Stimulated activated CD8-positive, alpha-beta memory T cell treated with anti-CD3 and anti-CD28 coated beads, Interleukin-12 subunit alpha, Interleukin-12 subunit beta, amount 100 ng/mL, for 24 hours (primary cell): ENCODE data around the gene XIST.
"Not testable (repeated sequence)": the region's sequence is repeated elsewhere in the genome, so short reads cannot be mapped to it uniquely, and the experiment has no call there.

Source experiments
- DNase-seq: peaks from one replicate; pipeline ENCODE4 v3.0.0-alpha.2; 2020; ENCODE audit errors: extremely low read depth

Gene XIST

DNA sequence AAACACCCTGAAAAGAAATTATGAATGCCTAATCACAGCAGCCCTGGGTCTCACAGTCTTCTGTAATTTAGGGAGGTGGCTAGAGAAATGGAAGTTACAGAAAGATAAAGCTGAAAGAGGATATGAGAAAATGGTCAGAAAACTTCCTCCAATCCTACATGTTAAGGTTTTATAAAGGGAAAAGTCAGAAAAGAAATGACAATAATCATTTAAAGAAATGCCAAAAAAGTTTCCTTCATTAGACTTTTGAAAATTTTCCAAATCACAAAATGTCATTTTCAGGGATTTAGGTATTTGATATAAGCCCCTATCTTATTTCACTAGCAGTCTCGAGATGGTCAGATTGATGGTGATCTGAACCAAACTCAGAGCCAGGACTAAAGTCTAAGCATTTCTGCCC is 13.4 kb downstream of the XIST start:
- no peak for DNase-seq

DNA sequence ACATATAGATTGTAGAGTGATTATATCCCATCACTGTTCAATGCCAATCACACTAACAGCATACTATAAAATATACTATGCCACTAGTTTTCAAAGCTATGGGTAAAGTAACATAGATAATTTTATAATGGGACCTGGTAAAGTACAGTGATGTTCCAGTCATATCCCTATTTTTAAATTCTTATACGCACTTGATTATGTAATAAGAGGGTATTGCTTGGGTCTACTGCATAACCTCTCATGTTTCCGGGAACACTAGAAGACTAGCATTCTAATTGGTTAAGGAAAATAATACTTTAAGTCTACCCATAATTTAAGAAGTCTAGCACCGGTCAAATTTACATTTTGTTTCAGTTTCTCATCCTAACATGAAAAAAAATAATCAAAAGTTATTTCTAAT is 14.4 kb downstream of the XIST start:
- no peak for DNase-seq

DNA sequence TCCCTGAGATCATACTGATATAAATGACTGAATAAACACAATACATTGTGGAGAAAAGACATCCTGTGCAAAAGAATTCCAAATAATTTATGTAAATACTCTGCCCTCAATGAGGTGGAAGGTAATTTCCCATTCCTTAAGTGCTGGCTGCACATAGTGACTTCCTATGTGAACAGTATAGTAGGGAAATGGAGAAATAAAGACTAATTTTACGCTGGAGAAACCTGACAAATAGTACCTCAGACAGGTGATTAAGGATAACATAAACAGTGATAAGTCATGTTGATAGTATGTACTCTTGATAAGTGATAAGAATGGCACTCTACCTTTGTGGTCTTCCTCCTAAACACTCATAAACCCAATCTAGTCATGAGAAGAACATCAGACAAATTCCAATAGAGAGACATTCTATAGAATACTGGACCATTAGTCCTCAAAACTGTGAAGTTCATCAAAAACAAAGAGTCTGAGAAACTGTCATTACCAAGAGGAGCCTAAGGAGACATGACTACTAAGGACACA is 15.5 kb downstream of the XIST start:
- DNase-seq: no peak

DNA sequence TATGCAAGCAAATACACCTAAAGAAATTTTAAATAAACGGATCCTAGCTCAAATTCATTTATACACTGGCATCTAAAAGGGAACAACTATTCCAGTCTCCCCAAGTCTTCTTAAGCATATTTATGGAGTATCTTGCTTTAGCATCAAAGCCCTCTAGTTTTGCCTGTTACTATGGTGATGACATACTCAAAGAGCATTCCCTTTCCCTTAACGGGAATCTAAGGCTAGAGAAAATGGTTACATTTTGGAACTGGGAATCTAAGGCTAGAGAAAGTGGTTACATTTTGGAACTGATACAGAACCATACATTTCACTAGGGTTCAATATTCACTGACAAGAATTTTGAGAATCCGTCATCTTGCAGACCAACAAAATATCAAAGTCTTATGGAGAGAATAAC is 18.3 kb downstream of the XIST start:
- no peak for DNase-seq

DNA sequence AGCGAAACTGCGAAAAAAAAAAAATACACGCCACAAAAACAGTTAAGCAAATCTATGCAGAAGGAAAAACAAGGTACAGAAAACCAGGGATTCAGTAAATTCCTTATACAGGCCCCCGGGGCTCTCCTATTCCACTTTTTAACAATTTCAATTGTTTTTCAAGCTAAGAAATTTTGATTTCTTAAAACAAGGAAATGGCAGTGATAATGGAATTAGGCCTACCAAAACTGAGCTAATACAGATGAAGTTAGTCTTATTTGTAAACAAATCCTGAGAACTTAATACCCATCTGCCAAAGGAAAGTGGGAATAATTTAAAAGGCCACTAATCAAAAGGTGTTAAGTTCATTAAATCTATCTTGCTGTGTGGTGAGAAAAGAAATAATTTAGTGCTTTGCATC is 20.2 kb downstream of the XIST start:
- DNase-seq: no peak

DNA sequence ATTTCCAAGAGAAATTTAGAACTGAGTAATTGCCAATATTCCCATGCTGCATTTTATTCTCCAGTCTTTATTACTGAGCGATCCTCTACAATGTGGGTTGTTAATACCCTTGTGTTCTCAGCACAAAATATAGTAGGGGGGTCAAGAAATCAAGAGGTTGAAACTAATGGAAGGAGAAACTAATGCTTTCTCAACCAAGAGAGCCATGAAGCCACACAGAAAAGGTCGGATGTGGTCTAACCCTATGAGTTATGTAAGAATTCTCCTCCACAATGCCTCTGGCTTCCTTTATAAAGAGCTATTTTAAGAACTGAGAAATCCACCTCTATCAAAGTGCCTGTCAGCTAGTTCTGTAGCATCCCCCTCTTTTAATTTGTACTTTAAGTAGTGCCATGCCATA is 21.0 kb downstream of the XIST start:
- DNase-seq: no peak

DNA sequence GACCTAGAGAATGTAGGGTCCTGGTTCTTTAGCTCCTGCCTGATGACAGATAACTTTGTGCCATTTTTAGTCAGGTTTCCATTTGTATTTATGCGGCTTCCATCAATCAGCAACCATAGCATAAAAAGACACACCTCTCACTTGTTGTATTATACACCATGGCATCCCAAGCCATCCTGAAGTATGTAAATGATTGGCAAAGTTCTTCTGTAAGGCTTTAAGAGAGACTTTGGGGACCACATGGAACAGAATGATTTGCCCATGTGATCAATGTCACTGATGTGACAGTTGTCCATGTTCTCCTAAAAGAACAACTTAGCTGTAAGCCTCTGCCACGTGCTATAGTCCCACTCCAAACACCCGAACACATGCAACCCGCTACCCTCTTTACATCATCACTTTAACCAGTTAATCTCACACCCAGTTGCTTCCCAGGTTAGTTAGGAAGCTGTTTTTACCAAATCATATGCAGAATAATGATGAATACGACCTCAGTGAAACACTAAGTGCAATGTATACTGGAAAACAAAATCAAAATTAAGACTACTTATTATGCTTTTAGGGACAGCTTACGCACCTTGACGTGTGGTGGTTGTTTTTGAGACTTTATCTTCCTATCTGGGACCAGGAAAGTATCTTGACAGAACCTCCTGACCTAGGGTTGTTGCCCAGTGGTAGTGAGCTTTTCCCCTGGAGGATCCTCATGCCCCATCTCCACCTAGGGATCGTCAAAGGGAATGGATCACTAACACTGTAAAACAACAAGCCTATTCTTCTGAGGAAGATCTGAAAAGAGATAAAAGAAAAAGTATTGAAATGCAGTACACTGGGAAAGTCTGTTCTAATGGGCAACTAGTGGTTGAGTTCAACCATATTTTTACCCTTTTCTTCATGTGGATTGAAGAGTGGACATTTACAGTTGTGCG is 21.8 kb downstream of the XIST start:
- no peak for DNase-seq

DNA sequence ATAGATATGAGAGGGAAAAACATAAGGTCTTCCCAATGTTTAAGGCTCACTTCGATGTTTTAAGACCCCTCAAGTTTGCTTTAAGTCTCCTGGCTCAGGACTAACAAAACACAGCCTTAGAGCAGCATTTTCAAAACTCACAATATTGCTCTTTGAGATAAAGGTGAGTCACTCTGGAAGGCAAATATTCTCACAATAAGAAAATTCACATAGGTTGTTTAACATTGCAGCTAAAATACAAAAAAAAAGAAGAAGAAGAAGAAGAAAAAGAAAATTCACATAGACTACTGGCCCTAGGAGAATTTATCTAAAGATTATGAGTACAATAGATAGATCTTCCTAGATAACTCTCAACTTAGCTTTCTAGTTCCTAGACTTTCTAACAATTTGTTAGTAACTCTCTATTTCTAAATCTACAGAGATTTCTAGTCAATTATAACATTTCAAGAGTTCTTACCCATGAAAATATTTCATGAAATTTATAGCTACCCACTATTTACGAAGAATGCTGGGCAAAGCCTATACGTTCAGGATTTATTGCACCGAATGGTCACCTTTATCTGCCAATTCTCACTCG is 22.5 kb downstream of the XIST start:
- DNase-seq: no peak

DNA sequence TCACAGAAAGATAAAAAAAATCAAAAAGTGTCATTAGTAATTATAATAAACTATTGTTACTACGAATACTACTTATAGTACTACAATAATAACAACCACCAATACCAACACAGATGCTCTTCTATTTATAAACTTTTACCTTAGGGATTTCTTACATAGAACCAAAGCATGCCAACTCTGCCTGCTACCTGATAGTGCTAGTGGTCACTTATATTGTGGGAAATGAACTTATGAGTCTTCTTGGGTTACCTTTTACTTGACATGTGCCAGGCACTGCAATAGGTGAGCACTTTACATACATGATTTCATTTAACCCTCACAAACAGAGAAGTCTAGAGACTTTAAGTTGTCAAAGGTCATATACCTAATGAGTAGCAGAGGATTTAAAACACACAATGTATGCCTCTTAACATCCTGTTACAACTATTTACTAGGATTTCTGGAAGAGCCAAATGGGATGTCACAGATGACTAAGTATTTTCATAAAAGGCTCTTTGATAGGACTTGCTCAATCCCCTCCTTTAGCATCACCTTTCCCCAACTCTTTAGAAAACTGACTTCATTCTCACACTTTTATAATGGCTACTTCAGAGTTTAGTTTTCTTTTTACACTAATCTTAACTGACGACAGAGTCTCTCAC is 24.3 kb downstream of the XIST start:
- DNase-seq: no peak

DNA sequence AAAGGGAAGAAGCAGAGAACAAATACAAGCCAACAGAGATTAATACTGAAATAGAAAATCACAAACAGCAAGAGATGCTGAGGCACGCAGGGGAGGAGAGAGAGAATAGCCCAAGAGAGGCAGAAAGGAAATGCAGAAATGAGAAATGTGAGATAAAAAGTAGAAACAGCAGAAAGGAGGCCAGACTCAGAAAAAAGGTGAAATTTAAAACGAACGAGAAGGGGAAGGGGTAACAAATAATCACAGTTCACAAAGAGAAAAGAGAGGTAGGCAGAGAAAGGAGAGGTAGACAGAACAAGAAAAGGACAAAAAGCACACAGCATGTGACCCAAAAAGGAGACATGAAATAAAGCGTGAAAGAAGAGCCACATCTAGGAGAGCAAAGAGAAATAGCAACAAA is 25.1 kb downstream of the XIST start:
- no peak for DNase-seq

DNA sequence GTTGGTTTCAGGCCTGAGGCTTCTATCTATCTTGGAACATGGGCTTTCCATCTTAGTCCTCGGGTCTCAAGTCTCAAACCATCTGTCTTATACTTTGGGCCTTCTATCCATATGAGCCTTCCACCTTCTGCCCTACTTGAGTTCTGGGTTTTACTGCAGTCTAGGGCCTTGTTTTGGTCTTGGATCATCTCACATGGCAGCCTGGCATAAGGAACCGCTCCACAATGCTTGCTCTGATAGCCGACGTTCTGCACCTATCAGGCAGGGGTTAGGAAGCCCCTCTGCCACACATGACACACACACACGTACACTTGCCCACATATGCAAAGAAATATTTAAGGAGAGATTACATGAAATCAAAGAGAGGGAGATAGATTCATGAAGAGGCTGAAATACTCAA is 25.5 kb downstream of the XIST start:
- DNase-seq: no peak

DNA sequence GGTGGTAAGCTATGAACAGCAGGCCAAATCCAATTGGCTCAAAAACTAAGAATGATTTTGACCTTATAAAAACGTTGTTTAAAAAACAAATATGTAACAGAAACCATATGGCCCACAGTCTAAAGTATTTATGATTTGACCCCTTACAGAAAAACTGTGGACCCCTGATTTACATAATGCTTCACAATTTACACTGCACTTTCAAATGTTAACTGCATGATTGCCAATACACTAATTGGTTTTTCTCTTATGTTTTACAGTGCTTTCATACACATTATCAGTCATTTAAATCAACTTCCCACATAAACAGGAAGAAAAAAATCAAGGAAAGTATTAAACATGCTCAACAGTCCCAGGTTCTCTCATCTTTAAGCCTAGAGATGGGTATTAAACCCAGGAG is 26.9 kb downstream of the XIST start:
- no peak for DNase-seq

DNA sequence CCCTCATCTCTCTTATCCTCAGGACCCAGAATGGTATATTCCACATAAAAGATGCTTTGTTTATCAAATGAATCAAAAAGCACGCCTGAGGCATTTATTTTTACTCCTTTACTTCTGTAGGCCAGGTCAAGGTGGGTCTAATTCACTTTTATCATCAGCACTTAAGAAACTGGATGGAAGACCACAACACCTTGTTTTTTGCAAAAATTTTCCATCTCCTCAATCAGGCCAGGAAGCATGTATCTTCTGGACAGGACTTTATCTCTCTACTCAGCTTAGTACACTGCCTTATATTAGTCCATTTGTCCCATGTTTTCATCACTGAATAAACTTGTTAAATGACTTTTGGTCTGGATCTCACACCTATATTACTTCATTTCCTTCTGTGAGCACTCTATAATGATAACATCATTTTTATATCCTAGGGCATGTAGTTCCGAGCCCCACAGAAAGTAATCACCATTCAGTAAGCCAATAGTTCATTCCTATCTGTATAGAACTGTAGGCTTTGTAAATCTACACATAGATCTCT is 29.0 kb downstream of the XIST start:
- DNase-seq: no peak

DNA sequence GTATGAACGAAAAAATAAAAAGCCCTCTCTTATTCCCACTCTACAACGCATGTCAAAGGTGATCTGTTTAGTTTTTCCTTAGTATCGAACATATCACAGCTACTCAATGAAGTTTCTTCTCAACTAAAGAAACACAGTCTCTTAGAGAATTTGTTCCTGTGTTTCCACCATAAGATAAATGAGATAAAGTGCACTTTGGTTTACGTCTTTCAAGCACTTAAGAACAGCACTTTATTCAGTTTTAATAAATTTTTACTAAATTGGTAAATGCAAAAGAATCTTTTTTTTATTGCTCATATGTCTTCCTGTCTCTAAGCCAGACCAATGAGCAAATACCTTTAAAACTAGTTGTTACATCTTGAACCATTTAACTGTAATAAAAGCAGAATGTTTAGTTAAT is 29.7 kb downstream of the XIST start:
- DNase-seq: no peak

DNA sequence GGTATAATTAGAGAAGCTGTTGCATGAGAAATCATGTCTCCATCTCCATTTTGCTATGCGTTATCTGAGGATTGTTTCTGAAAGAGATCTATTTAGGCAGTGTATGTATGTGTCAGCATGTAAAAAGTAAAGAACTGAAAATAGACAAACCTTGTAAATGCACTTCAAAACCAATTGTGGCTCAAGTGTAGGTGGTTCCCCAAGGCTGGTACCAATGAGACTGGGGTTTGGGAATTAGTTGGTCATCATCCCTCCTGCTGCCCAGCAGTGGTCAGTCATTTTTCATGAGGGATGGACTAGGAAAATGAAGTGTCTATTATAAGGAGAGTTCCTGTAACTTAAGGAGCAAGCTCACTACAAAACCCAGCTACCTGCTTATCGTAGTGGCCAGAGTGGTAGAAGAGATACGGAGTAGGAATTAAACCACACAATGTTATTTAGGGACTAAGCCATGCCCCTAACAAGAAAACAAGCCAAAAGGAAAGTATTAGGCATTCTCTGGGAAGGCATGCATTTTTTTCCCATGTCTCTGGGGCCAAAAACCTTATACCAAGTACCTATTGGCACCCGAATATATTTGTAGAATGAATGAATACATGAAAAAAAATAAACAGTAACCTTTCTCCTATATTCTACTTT is 30.5 kb downstream of the XIST start:
- DNase-seq: no peak

DNA sequence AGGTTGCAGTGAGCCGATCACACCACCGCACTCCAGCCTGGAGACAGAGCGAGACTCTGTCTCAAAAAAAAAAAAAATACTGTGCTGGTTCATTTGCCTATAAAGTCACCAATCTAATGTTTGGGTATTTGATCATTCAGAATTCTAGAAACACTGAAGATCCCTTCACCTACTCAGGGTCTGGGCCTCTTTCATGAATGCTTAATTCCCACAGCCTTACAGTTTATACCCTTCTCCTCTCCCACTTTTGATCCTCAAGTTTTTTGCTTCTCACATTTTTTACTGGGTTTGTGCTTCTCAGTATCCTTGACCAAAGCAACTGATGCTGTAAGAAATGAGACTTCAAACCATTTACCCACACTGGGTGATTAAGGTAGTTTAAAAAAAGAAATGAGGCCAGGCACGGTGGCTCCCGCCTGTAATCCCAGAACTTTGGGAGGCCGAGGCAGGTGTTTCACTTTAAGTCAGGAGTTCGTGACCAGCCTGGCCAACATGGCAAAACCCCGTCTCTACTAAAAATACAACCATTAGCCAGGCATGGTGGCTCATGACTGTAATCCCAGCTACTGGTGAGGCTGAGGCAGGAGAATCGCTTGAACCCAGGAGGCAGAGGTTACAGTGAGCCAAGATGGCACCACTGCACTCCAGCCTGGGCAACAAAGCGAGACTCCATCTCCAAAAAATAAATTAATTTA is 32.5 kb downstream of the XIST start:
- DNase-seq: not testable (repeated sequence)

DNA sequence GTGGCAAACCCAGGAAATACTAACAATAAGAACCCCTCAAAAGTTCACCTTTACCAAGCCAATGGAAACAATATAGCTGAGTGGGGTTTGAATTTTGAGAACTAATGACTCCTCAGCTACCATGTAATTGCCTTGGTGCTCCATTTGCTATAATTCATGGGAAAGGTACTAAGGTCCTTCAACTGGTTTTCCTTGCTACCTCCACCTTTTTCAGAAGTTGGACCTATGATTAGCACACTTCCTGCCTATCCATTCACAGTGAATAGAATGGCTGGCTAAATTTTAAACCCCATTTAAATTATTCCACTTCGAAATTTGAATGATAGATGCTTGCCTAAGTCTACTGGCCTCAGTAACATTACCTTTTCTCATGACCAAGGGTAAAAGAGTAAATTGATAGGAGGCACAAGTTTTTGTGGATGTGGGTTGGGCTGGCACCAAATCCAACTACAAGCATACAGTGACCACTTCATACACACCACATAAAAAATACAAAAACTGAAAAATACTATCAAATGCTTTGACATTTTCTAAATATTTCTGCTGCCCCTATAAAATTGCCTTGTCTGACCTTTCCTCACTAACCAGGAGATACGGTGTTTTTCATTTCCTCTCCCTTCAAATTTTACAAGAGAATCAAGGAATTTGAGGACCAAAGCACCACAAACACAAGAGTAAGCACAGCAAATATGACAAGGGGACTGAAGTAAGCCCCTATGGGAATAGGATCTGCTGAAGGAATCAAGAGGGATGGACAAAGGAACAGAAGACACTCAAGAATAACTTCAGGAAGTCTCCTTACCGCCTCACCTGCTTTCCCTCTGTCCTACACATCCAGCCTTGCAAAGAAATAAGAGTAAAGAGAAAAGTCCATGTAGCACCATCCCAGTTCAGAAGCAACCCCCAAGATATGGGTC is 34.1 kb downstream of the XIST start:
- DNase-seq: no peak

DNA sequence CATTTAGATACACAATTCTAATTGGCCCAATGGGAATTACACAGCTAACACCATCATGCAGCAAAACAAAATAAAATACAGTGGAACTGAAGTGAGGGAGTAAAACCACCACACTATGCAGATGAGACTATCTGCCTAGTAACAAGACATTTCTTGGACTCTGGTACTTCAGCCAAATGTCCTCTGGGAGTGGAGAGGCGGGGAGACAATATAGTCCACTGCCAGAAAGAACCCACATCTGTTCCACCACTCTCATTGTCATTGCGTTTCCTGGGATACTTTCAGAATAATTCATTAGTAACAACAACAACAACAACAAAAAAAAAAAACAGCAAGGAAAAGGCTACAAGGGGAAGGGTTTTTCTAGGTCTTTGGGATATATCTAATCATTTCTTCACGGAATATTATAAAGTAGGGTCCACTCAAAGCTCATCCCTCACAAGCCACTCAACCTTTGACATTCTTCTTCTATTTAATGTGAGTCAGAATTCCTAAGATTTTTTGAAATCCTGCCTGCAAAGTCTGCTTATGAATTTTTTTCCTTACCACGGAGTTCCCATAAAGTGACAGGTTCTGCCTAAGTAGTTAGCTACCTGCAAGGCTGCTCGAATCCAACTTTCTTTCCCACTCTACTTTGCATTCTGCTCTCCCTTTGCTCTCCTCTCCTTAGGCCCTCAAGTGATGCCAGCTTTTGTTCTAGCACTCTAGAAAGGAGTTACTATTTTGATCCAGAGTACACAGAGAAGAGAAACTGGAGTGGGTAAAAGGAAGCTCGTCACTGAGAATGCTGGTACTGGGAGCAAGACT is 34.9 kb downstream of the XIST start:
- DNase-seq: no peak

DNA sequence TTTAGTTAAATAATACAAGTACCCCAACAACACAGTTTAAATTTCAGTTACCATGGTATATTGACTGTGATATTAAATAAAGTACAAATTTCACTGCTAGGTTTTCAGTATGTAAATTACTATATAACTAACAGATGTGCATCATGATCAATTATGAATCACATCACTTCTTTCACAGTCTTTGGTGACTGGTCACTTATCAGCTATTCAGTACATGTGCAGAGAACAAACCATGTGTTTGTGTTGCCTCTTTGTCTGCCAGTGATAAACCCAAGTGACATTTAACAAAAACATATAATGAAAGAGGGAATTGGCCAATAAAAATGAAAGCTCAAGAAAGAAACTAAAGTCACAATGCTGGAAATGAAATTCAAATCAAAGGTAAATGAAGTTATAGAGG is 40.3 kb downstream of the XIST start:
- DNase-seq: no peak

DNA sequence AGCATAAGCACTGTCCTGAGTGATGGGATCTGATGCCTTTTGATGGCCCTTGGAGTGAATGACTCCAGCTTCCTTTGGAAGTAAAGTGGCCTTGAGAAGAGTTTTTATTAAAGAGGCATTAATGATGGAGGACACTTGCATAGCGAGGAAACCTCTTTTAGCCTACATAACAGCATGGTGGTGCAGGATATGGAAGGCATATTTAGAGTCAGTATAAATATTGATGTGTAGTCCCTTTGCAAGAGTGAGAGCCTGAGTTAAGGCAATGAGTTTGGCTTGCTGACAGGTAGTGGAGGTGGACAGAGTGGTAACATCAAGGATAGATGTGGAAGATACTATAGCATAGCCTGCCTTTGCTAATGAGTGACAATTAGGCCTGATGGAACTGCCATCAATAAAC is 48.4 kb downstream of the XIST start:
- DNase-seq: not testable (repeated sequence)
